IPS DF 6.9 (cell line): ENCODE measurements around the gene FHIT.

Source experiments
- DNase-seq: peaks from one replicate; pipeline ENCODE4 v3.0.0-alpha.2; 2013; ENCODE audit warnings: low read depth, low spot score
- H3K27ac ChIP-seq: one replicate; pipeline ENCODE4 v1.5.1; 2013; ENCODE audit warnings: low read length, control low read depth
- H3K27me3 ChIP-seq: 2 replicates; pipeline ENCODE4 v1.6.1; 2013; ENCODE audit warnings: mild to moderate bottlenecking, low read length; ENCODE audit not compliant: control insufficient read depth, insufficient read depth
- H3K36me3 ChIP-seq: 2 replicates; pipeline ENCODE4 v1.6.1; 2013; ENCODE audit warnings: low read length; ENCODE audit not compliant: control insufficient read depth, insufficient read depth
- H3K4me1 ChIP-seq: 2 replicates; pipeline ENCODE4 v1.6.1; 2013; ENCODE audit warnings: low read length; ENCODE audit not compliant: control insufficient read depth, insufficient read depth
- H3K4me3 ChIP-seq: 2 replicates; pipeline ENCODE4 v1.5.1; 2013; ENCODE audit warnings: mild to moderate bottlenecking, low read length
- H3K9me3 ChIP-seq: 2 replicates; pipeline ENCODE4 v1.6.1; 2013; ENCODE audit warnings: low read length, inconsistent platforms; ENCODE audit not compliant: control insufficient read depth, insufficient read depth
- WGBS: extraction: QIAGEN DNeasy Blood & Tissue Kit; methylation state at CpG from one replicate; pipeline ENCODE4 v1.1.7; 2013; ENCODE audit warnings: mixed read lengths, missing lambda C conversion rate; ENCODE audit not compliant: insufficient read length, insufficient coverage; 5-methylcytosine and 5-hydroxymethylcytosine counted together

Gene FHIT

DNA sequence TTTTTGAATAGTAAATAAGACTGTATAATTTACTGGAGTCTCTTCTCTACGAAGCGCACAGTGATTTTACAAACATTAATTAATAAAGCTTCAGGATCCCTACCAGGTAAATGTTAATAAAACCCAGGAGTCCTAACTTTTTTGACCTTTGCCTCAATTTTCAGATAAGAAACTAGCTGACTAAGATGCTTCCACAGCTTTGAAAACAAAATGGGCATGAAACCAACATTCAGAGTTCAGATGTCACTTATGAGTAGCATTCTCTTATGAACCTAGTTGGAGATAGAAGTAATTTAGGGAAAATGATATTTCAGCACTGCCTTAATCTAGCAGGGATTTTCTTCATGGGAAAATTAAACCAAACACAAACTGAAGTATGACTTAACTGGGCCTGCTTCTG is 13.0 kb upstream of the FHIT start:
- no peaks in the 10 kb centered on the region for H3K9me3 ChIP-seq
- H3K27ac ChIP-seq: no peak overlapping the region
- WGBS: no CpG with 5 or more reads among the region's 2 CpGs
- no peaks in the 10 kb centered on the region for H3K27me3 ChIP-seq
- no peaks in the 10 kb centered on the region for H3K4me1 ChIP-seq
- H3K4me3 ChIP-seq: no peak overlapping the region
- DNase-seq: no peak
- H3K36me3 ChIP-seq: no peaks in the 10 kb centered on the region

DNA sequence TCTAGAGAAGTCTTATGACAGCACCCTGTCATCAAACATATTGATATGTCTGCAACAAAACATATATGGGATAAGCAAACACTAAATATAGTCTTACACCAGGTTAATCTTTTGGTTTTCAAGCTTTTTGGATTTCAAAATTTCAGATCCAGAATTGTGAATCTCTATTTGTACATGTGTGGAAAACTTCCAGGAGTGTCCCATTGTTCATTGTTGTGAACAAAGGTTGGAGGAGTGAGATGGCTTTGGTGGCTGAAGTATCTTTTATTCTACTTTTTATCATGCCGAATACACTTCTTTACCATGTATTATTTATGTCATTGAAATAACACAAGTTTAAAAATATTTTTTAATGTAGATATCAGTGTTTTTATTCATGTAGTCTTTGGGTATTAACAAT is 5.9 kb upstream of the FHIT start:
- no CpG with 5 or more reads among the region's 1 CpG for WGBS

DNA sequence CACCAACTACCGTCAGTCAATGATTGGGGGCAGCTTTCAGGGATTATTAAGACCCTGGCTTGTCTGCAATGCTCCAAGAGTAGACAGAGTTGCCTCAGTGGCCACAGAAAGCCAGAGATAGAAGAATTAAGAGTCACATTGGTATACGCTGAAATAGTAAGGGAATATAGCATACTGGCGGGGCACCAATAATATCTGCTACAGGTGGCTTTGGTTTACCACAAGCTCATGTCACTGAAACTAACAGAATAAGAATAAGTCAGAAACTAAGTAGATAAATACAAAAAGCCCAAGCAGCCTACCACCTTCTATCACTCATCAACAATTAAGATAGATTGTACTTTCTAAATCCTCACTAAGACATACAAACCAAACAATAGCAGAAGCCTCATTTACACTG is 2.5 kb upstream of the FHIT start:
- Histone ChIP-seq H3K36me3 (no peaks in the 10 kb centered on the region), H3K27ac (no peak overlapping the region), H3K4me1 (0 out of 2 replicates have a peak, but pooled peaks cover 2% of the 10 kb centered on the region), H3K27me3 (no peaks in the 10 kb centered on the region), H3K9me3 (no peaks in the 10 kb centered on the region), H3K4me3 (no peak overlapping the region)
- DNase-seq: no peak
- no CpG with 5 or more reads among the region's 3 CpGs for WGBS

More for the DNA sequence above, 5.9 kb upstream of the FHIT start:
- DNase-seq: no peak
- Histone ChIP-seq H3K27me3 (no peaks in the 10 kb centered on the region), H3K36me3 (no peaks in the 10 kb centered on the region), H3K27ac (no peak overlapping the region), H3K4me3 (no peak overlapping the region), H3K4me1 (no peaks in the 10 kb centered on the region), H3K9me3 (no peaks in the 10 kb centered on the region)

DNA sequence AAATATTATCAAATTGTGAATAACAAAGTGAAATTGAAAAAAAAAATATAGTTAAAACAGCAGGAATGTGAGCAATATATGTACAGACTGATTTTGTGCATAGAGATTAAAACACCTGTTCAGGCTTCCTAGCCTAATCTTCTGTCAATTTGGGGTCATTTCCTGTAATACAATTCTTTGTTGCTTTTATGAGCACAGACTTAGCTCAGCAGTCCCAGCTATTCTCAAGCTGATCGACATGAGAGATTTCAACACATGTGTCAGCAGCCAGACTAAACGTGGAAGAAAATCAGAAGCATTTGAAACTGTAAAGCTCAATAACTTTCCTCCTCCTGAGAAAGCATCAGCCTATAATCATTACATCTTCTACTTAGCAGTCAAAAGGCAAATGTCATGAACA is 1.6 kb upstream of the FHIT start:
- no peaks in the 10 kb centered on the region for H3K36me3 ChIP-seq
- H3K4me1 ChIP-seq: 0 out of 2 replicates have a peak, but pooled peaks cover 2% of the 10 kb centered on the region
- no peaks in the 10 kb centered on the region for H3K9me3 ChIP-seq
- DNase-seq: no peak
- no peaks in the 10 kb centered on the region for H3K27me3 ChIP-seq
- H3K4me3 ChIP-seq: no peak overlapping the region
- WGBS: no CpG with 5 or more reads among the region's 2 CpGs
- H3K27ac ChIP-seq: no peak overlapping the region

DNA sequence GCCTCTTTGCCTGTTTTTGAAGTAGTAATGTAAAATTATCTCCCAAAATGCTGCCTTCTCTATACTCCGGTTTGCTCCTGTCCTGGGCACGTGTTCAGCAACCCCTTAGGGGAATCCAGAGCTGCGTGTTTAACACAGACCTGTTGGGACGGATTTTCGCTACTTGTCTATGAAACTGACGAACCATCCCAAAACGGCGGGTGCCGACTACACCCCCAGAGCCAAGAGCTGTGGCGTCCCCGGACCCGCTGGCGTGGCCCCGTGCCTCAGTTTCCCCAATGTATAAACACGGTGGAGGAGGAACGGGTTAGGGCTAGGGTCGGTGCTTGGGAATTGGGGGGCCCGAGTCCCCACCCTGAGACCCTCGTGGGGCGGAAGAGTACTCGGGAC is 473 bp downstream of the FHIT start:
- Histone ChIP-seq H3K9me3 (no peaks in the 10 kb centered on the region), H3K36me3 (no peaks in the 10 kb centered on the region), H3K4me3 (peak overlapping the region; percentile 47; the same call in 1 of the 2 replicates), H3K4me1 (0 out of 2 replicates have a peak, but pooled peaks cover 2% of the 10 kb centered on the region), H3K27ac (no peak overlapping the region), H3K27me3 (no peaks in the 10 kb centered on the region)
- WGBS: no CpG with 5 or more reads among the region's 21 CpGs
- DNase-seq: no peak

DNA sequence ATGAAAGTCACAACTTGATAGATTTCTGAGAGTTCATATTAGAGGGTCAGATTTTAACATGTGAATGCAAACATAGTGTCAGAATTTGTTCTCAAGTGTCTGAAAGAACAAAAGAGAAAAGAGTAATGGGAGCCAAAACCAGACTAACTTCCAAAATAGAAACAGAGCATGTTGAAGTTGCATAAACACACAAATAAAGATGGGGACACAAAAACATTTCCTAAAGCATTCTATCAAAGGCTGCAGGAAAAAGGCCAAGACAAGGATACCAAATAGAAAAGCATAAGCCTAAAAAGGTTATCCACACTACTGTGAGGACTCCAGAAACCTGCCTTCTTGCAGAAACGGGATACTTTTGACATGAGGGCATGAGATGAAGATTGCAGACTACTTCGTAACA is 2.8 kb downstream of the FHIT start:
- H3K4me3 ChIP-seq: no peak overlapping the region
- DNase-seq: no peak
- no peaks in the 10 kb centered on the region for H3K9me3 ChIP-seq
- no peaks in the 10 kb centered on the region for H3K27me3 ChIP-seq
- H3K27ac ChIP-seq: no peak overlapping the region
- H3K36me3 ChIP-seq: no peaks in the 10 kb centered on the region
- no CpG with 5 or more reads among the region's 2 CpGs for WGBS
- peaks cover 2% of the 10 kb centered on the region; the same call in 1 of the 2 replicates for H3K4me1 ChIP-seq

DNA sequence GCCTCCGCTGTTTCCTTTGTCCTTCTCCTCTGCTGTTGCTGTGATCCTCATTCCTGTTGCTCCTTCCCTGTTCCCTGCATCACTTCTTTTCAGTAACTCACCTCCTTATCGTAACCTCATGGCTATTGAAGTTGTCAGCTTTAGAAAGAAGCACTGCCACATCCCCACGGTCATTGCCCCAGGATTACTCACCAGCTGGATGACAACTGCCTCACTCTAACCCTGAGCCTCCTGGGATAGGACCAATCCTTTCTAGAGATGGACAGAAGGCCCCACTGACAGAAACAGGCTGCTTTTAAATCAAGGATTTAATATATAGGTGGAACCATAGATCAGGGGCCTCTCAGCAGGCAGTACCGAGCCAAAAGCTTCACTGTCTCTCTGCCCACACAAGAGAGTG is 4.1 kb downstream of the FHIT start:
- H3K4me1 ChIP-seq: peaks cover 5% of the 10 kb centered on the region; the same call in 1 of the 2 replicates
- H3K4me3 ChIP-seq: no peak overlapping the region
- H3K27ac ChIP-seq: no peak overlapping the region
- H3K9me3 ChIP-seq: no peaks in the 10 kb centered on the region
- no peaks in the 10 kb centered on the region for H3K27me3 ChIP-seq
- no CpG with 5 or more reads among the region's 4 CpGs for WGBS
- DNase-seq: no peak
- no peaks in the 10 kb centered on the region for H3K36me3 ChIP-seq

DNA sequence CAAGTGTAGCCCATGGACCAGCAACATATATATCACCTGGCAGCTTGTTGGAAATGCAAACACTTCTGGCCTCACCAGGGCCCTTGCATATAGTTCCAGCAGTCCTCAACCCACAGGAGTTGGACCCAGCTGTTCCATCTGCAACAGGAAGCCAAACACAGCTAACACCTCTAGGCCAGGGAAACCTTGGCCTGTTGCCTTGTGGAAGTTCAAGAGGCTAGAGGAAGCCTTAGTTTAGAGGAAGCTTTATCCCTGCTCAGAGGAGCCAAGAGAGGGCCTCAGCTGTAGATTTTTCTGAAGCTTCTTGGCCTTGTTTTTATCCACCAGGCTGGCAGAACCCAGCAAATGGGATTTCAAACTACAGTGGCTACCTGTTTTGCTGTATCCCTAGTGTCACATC is 11.4 kb downstream of the FHIT start:
- no peak overlapping the region for H3K4me3 ChIP-seq
- DNase-seq: no peak
- no peaks in the 10 kb centered on the region for H3K27me3 ChIP-seq
- peaks cover 6% of the 10 kb centered on the region; the same call in 1 of the 2 replicates for H3K4me1 ChIP-seq
- no peaks in the 10 kb centered on the region for H3K36me3 ChIP-seq
- no peaks in the 10 kb centered on the region for H3K9me3 ChIP-seq
- no peak overlapping the region for H3K27ac ChIP-seq

DNA sequence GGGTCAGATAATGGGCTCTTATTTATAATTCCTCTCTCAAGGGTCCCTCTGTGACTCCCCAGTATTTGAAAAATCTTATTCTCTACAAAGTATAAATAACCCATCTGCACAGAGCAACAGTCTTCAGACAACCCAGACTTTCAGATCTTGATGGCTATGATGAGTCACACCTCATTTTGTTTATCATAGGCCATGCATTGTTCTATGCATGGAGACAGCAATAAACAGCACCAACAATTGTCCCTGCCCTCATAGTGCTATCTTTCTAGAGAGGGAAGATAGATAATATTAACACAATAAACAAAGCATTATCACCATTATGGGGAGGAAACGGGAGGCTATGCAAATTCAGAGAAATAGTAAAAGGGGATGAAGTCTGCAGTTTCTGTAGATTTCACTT is 13.4 kb downstream of the FHIT start:
- Histone ChIP-seq H3K4me1 (peaks cover 6% of the 10 kb centered on the region; the same call in 1 of the 2 replicates), H3K9me3 (no peaks in the 10 kb centered on the region), H3K4me3 (no peak overlapping the region), H3K27ac (no peak overlapping the region), H3K27me3 (no peaks in the 10 kb centered on the region), H3K36me3 (no peaks in the 10 kb centered on the region)
- no CpG with 5 or more reads among the region's 1 CpG for WGBS
- DNase-seq: no peak

DNA sequence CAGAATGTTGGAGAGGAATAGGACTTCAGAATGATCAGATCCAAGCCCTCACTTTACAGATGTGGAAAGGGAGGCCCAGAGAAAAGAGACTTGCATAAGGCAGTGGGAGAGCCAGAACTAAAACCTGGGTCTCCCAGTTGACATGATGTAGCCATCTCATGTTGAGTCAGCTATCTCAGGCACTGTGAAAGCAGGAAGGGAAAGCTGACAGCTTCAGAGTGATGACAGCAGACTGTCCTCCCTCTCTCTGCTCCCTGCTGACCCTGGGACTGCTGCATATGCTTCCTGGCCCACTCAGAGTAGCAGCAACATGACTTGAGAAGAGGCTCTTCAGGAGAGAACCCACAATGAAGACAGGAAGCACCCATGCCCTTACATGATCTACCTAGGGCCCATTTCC is 14.7 kb downstream of the FHIT start:
- Histone ChIP-seq H3K4me1 (peaks cover 4% of the 10 kb centered on the region; the same call in 1 of the 2 replicates), H3K9me3 (no peaks in the 10 kb centered on the region), H3K36me3 (no peaks in the 10 kb centered on the region), H3K27ac (no peak overlapping the region), H3K4me3 (no peak overlapping the region), H3K27me3 (no peaks in the 10 kb centered on the region)
- DNase-seq: no peak

DNA sequence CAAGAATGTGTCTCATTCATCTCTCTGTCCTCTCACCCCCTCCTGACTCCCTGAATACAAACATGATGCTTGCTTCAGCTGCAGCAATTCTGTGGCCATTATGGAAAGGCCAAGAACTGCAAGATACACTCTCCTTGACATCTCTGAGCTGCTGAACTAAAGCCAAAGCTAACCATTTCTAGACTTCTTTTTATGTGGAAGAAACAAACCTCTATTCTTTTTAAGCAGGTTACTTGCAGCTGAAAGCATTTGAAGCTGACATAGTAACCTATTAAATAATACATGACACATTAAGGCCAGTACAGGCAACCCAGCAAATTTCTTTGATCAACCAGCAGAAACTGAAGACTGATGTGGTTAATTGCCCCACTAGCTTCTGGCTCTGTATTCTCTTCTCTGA is 17.5 kb downstream of the FHIT start:
- no peaks in the 10 kb centered on the region for H3K27me3 ChIP-seq
- no peaks in the 10 kb centered on the region for H3K9me3 ChIP-seq
- H3K27ac ChIP-seq: no peak overlapping the region
- no peak for DNase-seq
- H3K36me3 ChIP-seq: no peaks in the 10 kb centered on the region
- H3K4me3 ChIP-seq: no peak overlapping the region
- 0 out of 2 replicates have a peak, but pooled peaks cover 2% of the 10 kb centered on the region for H3K4me1 ChIP-seq
